ENCODE results near the gene ZNF217. TPM values are rescaled to one million over a fixed set of nuclear protein-coding genes. Genes with fewer than 3 reads are reported as not detected.

The ZNF217 gene
- total and polyA plus RNA-seq, 2 of the 8 experiments (the other 6 are each of a cell fraction or from before 2014, with no cell fraction given), result 15.3 to 87.9 TPM

DNA sequence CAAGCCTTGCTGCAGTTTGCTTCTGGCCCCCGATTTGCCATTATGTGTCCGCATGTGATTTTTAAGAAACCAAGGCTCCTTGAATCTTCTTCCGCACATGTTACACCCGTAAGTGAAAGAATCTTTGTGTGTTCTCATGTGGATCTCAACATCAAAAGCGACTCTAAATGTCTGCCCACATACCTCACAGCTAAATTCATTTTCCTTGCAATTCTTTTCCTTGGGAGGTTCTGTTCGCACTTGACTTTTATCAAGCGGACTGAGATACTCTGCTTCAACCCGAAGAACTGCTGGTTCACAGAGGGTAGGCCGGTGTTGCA, 11.4 kb downstream of the ZNF217 start (continued):
- TF ChIP-seq, protein P1, sequence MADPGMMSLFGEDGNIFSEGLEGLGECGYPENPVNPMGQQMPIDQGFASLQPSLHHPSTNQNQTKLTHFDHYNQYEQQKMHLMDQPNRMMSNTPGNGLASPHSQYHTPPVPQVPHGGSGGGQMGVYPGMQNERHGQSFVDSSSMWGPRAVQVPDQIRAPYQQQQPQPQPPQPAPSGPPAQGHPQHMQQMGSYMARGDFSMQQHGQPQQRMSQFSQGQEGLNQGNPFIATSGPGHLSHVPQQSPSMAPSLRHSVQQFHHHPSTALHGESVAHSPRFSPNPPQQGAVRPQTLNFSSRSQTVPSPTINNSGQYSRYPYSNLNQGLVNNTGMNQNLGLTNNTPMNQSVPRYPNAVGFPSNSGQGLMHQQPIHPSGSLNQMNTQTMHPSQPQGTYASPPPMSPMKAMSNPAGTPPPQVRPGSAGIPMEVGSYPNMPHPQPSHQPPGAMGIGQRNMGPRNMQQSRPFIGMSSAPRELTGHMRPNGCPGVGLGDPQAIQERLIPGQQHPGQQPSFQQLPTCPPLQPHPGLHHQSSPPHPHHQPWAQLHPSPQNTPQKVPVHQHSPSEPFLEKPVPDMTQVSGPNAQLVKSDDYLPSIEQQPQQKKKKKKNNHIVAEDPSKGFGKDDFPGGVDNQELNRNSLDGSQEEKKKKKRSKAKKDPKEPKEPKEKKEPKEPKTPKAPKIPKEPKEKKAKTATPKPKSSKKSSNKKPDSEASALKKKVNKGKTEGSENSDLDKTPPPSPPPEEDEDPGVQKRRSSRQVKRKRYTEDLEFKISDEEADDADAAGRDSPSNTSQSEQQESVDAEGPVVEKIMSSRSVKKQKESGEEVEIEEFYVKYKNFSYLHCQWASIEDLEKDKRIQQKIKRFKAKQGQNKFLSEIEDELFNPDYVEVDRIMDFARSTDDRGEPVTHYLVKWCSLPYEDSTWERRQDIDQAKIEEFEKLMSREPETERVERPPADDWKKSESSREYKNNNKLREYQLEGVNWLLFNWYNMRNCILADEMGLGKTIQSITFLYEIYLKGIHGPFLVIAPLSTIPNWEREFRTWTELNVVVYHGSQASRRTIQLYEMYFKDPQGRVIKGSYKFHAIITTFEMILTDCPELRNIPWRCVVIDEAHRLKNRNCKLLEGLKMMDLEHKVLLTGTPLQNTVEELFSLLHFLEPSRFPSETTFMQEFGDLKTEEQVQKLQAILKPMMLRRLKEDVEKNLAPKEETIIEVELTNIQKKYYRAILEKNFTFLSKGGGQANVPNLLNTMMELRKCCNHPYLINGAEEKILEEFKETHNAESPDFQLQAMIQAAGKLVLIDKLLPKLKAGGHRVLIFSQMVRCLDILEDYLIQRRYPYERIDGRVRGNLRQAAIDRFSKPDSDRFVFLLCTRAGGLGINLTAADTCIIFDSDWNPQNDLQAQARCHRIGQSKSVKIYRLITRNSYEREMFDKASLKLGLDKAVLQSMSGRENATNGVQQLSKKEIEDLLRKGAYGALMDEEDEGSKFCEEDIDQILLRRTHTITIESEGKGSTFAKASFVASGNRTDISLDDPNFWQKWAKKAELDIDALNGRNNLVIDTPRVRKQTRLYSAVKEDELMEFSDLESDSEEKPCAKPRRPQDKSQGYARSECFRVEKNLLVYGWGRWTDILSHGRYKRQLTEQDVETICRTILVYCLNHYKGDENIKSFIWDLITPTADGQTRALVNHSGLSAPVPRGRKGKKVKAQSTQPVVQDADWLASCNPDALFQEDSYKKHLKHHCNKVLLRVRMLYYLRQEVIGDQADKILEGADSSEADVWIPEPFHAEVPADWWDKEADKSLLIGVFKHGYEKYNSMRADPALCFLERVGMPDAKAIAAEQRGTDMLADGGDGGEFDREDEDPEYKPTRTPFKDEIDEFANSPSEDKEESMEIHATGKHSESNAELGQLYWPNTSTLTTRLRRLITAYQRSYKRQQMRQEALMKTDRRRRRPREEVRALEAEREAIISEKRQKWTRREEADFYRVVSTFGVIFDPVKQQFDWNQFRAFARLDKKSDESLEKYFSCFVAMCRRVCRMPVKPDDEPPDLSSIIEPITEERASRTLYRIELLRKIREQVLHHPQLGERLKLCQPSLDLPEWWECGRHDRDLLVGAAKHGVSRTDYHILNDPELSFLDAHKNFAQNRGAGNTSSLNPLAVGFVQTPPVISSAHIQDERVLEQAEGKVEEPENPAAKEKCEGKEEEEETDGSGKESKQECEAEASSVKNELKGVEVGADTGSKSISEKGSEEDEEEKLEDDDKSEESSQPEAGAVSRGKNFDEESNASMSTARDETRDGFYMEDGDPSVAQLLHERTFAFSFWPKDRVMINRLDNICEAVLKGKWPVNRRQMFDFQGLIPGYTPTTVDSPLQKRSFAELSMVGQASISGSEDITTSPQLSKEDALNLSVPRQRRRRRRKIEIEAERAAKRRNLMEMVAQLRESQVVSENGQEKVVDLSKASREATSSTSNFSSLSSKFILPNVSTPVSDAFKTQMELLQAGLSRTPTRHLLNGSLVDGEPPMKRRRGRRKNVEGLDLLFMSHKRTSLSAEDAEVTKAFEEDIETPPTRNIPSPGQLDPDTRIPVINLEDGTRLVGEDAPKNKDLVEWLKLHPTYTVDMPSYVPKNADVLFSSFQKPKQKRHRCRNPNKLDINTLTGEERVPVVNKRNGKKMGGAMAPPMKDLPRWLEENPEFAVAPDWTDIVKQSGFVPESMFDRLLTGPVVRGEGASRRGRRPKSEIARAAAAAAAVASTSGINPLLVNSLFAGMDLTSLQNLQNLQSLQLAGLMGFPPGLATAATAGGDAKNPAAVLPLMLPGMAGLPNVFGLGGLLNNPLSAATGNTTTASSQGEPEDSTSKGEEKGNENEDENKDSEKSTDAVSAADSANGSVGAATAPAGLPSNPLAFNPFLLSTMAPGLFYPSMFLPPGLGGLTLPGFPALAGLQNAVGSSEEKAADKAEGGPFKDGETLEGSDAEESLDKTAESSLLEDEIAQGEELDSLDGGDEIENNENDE (IDR thresholded peaks at IDR 0.05; ENCODE audit: insufficient replicate concordance, low read length), result no peak
- TF ChIP-seq, protein P2, sequence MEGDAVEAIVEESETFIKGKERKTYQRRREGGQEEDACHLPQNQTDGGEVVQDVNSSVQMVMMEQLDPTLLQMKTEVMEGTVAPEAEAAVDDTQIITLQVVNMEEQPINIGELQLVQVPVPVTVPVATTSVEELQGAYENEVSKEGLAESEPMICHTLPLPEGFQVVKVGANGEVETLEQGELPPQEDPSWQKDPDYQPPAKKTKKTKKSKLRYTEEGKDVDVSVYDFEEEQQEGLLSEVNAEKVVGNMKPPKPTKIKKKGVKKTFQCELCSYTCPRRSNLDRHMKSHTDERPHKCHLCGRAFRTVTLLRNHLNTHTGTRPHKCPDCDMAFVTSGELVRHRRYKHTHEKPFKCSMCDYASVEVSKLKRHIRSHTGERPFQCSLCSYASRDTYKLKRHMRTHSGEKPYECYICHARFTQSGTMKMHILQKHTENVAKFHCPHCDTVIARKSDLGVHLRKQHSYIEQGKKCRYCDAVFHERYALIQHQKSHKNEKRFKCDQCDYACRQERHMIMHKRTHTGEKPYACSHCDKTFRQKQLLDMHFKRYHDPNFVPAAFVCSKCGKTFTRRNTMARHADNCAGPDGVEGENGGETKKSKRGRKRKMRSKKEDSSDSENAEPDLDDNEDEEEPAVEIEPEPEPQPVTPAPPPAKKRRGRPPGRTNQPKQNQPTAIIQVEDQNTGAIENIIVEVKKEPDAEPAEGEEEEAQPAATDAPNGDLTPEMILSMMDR (IDR thresholded peaks at IDR 0.05; ENCODE audit: control extremely low read depth in 1 of 3, insufficient read depth in 1 of 3, low read depth in 1 of 3, low read length in 3 of 3), result no peak
- no peak for TF ChIP-seq BACH1 (IDR thresholded peaks at IDR 0.05; ENCODE audit: low read length)
- no peak for TF ChIP-seq ASH2L (IDR thresholded peaks at IDR 0.05; ENCODE audit: low read length)
- no peak for TF ChIP-seq CBX5 (IDR thresholded peaks at IDR 0.05; ENCODE audit: low read depth, low read length)
- TF ChIP-seq KDM1A (IDR thresholded peaks at IDR 0.05; ENCODE audit: borderline replicate concordance, low read length), result no peak
- TF ChIP-seq SIN3A (conservative IDR thresholded peaks at IDR 0.05 in 1 of 2, IDR thresholded peaks at IDR 0.05 in 1 of 2; ENCODE audit: low read depth in 1 of 2, low read length in 2 of 2), result no peak
- TF ChIP-seq CREB1 (IDR thresholded peaks at IDR 0.05), result no peak
- no peak for TF ChIP-seq HDAC6 (IDR thresholded peaks at IDR 0.05; ENCODE audit: low read depth, low read length)
- TF ChIP-seq POLR2A (IDR thresholded peaks at IDR 0.05; ENCODE audit: control extremely low read depth in 1 of 2, low read depth in 2 of 2, low read length in 2 of 2), result no peak

Measured in H1 (cell line).